H1 (cell line): ENCODE data around the gene RALGAPA1. TPM values are rescaled to one million over a fixed set of nuclear protein-coding genes. Genes with fewer than 3 reads are reported as not detected.

Experiments
- CTCF ChIA-PET: fragments of 300-600 bp; sonication (Branson Sonifier 250); formaldehyde crosslinking; loops from one replicate; lab custom pipeline; 2021; ENCODE audit not compliant: partially characterized antibody; lab: Charles Lee
- POLR2A ChIA-PET: fragments of 300-600 bp; sonication (Branson Sonifier 250); formaldehyde crosslinking; loops from one replicate; lab custom pipeline; 2021; ENCODE audit warnings: inconsistent platforms; ENCODE audit not compliant: partially characterized antibody; lab: Charles Lee
- DNase-seq, 2 experiments: peaks; one replicate each; pipeline versions ENCODE4 v3.0.0 to v3.0.0-alpha.2; 2010 to 2022; ENCODE audit warnings: low spot score in 2 of 2, low read depth in 1 of 2, mixed read lengths in 1 of 2
- FAIRE-seq: peaks from 2 replicates; lab custom pipeline; 2011; peaks lifted over from hg19 to GRCh38; lab: Jason Lieb, UNC
- H2AFZ ChIP-seq: 2 replicates; pipeline ENCODE4 v1.8.1; 2012; ENCODE audit warnings: low read length, inconsistent platforms
- H2AK5ac ChIP-seq: 2 replicates; pipeline ENCODE4 v1.6.1; 2013; ENCODE audit warnings: low read depth, low read length
- H2BK120ac ChIP-seq: replicated peaks from 2 replicates; pipeline ENCODE3; 2013; ENCODE audit warnings: low read depth, low read length, inconsistent platforms
- H2BK12ac ChIP-seq: 2 replicates; pipeline ENCODE4 v1.6.1; 2013; ENCODE audit warnings: low read depth, low read length
- H2BK15ac ChIP-seq: 2 replicates; pipeline ENCODE4 v1.6.1; 2013; ENCODE audit warnings: low read length
- H2BK20ac ChIP-seq: 2 replicates; pipeline ENCODE4 v1.6.1; 2013; ENCODE audit warnings: low read length
- H2BK5ac ChIP-seq: 2 replicates; pipeline ENCODE4 v1.6.1; 2013; ENCODE audit warnings: low read depth, low read length
- H3K14ac ChIP-seq: 2 replicates; pipeline ENCODE4 v1.6.1; 2013; ENCODE audit warnings: inconsistent platforms; ENCODE audit not compliant: insufficient read length
- H3K18ac ChIP-seq: 2 replicates; pipeline ENCODE4 v1.6.1; 2013; ENCODE audit warnings: low read length; ENCODE audit errors: extremely low read depth
- H3K23ac ChIP-seq: 2 replicates; pipeline ENCODE4 v1.6.1; 2013; ENCODE audit warnings: inconsistent platforms; ENCODE audit not compliant: insufficient read length
- H3K23me2 ChIP-seq: 2 replicates; pipeline ENCODE4 v1.6.1; 2013; ENCODE audit warnings: low read depth, low read length
- H3K27ac ChIP-seq: 2 replicates; pipeline ENCODE4 v1.6.1; 2011; ENCODE audit warnings: low read depth, low read length, inconsistent platforms
- H3K27me3 ChIP-seq, 4 experiments: replicated peaks in 1 of 4; 1 replicate in 1 of 4; 2 replicates in 3 of 4; pipeline versions ENCODE4 v1.6.1 to v1.8.1; 2011 to 2013; ENCODE audit warnings: low read length in 3 of 4, mild to moderate bottlenecking in 3 of 4, inconsistent platforms in 2 of 4, mixed read lengths in 2 of 4, moderate library complexity in 1 of 4; ENCODE audit not compliant: control insufficient read depth in 3 of 4, insufficient read depth in 3 of 4; ENCODE audit errors: extremely low read depth in 1 of 4
- H3K36me3 ChIP-seq, 4 experiments: 2 replicates each; pipeline versions ENCODE4 v1.6.1 to v1.8.1; 2011 to 2013; ENCODE audit warnings: mild to moderate bottlenecking in 4 of 4, low read length in 3 of 4, moderate library complexity in 2 of 4, control low read depth in 1 of 4, inconsistent platforms in 1 of 4; ENCODE audit not compliant: insufficient read depth in 4 of 4, control insufficient read depth in 2 of 4
- H3K4ac ChIP-seq: replicated peaks from 2 replicates; pipeline ENCODE3; 2013; ENCODE audit warnings: low read length, low read depth, mixed read lengths, inconsistent platforms; ENCODE audit not compliant: insufficient read length
- H3K4me1 ChIP-seq, 4 experiments: replicated peaks in 1 of 4; 1 replicate in 1 of 4; 2 replicates in 3 of 4; pipeline versions ENCODE4 v1.6.1 to v1.8.1; 2011 to 2013; ENCODE audit warnings: low read length in 3 of 4, inconsistent platforms in 2 of 4, mixed read lengths in 1 of 4; ENCODE audit not compliant: insufficient read depth in 4 of 4, control insufficient read depth in 3 of 4
- H3K4me2 ChIP-seq, 2 experiments: 2 replicates each; pipeline versions ENCODE4 v1.6.1 to v1.8.1; 2011 to 2013; ENCODE audit warnings: low read depth in 2 of 2, low read length in 2 of 2, control low read depth in 1 of 2, inconsistent platforms in 1 of 2, mild to moderate bottlenecking in 1 of 2; ENCODE audit not compliant: insufficient read depth in 1 of 2
- H3K4me3 ChIP-seq, 4 experiments: fragments of 200-600, 300-600 bp in 1 of 4; sonication (generic), shearing (Covaris generic), sonication (Bioruptor Twin) in 1 of 4; 2 replicates each; pipeline versions ENCODE4 v1.5.1 to v1.8.1; 2011 to 2016; ENCODE audit warnings: low read length in 4 of 4, low read depth in 3 of 4, control low read depth in 2 of 4, inconsistent platforms in 2 of 4, mild to moderate bottlenecking in 2 of 4, mixed read lengths in 1 of 4, moderate library complexity in 1 of 4; ENCODE audit not compliant: insufficient read depth in 2 of 4; ENCODE audit errors: extremely low read depth in 1 of 4
- H3K56ac ChIP-seq: replicated peaks from 2 replicates; pipeline ENCODE3; 2013; ENCODE audit warnings: low read depth, mild to moderate bottlenecking, mixed read lengths, low read length, inconsistent platforms; ENCODE audit not compliant: insufficient read length
- H3K79me1 ChIP-seq: 2 replicates; pipeline ENCODE4 v1.6.1; 2013; ENCODE audit warnings: low read depth, low read length, control low read depth
- H3K79me2 ChIP-seq, 2 experiments: 2 replicates each; pipeline versions ENCODE4 v1.6.1 to v1.8.1; 2012 to 2013; ENCODE audit warnings: low read length in 2 of 2, mild to moderate bottlenecking in 2 of 2, inconsistent platforms in 1 of 2; ENCODE audit not compliant: insufficient read depth in 2 of 2, control insufficient read depth in 1 of 2
- H3K9ac ChIP-seq, 4 experiments: replicated peaks in 1 of 4; 1 replicate in 1 of 4; 2 replicates in 3 of 4; pipeline versions ENCODE4 v1.6.1 to v1.8.1; 2011 to 2013; ENCODE audit warnings: low read depth in 3 of 4, low read length in 3 of 4, control low read depth in 2 of 4, mild to moderate bottlenecking in 2 of 4, moderate library complexity in 2 of 4, inconsistent platforms in 1 of 4; ENCODE audit errors: extremely low read depth in 1 of 4
- H3K9me3 ChIP-seq, 2 experiments: 2 replicates each; pipeline versions ENCODE4 v1.6.1 to v1.8.1; 2012 to 2013; ENCODE audit warnings: mild to moderate bottlenecking in 2 of 2, moderate library complexity in 2 of 2, control low read depth in 1 of 2, inconsistent platforms in 1 of 2, low read depth in 1 of 2, low read length in 1 of 2, mixed read lengths in 1 of 2; ENCODE audit not compliant: insufficient read depth in 2 of 2
- H4K20me1 ChIP-seq, 2 experiments: replicated peaks in 1 of 2; 2 replicates each; pipeline versions ENCODE3 to v1.8.1; 2011 to 2013; ENCODE audit warnings: inconsistent platforms in 2 of 2, low read length in 2 of 2, mild to moderate bottlenecking in 1 of 2; ENCODE audit not compliant: insufficient read depth in 2 of 2, control insufficient read depth in 1 of 2
- H4K5ac ChIP-seq: 2 replicates; pipeline ENCODE4 v1.6.1; 2013; ENCODE audit warnings: low read length, low read depth, mixed read lengths, inconsistent platforms; ENCODE audit not compliant: insufficient read length
- H4K8ac ChIP-seq: 2 replicates; pipeline ENCODE4 v1.8.0; 2013; ENCODE audit warnings: mild to moderate bottlenecking, moderate library complexity, low read length, inconsistent platforms; ENCODE audit not compliant: insufficient read depth; ENCODE audit errors: extremely low read depth
- H4K91ac ChIP-seq: replicated peaks from 2 replicates; pipeline ENCODE3; 2013; ENCODE audit warnings: low read length, mixed read lengths, inconsistent platforms; ENCODE audit not compliant: insufficient read length
- BCL11A ChIP-seq, 2 experiments: IDR thresholded peaks; one replicate each; pipeline ENCODE4 v1.6.1; 2011; ENCODE audit warnings: low read depth in 2 of 2, low read length in 2 of 2, mild to moderate bottlenecking in 2 of 2
- CBX5 ChIP-seq: fragments of 300-800, 300-1000 bp; sonication (generic); IDR thresholded peaks from 2 replicates; pipeline ENCODE4 v1.7.1; 2016; ENCODE audit warnings: antibody characterized with exemption, low read length, low read depth
- CHD1 ChIP-seq: IDR thresholded peaks from 2 replicates; pipeline ENCODE4 v1.6.1; 2012; ENCODE audit warnings: low read depth, low read length, improper control_type of control experiment
- CHD2 ChIP-seq: IDR thresholded peaks from 2 replicates; pipeline ENCODE4 v1.6.1; 2012; ENCODE audit warnings: low read length, improper control_type of control experiment
- CTBP2 ChIP-seq: IDR thresholded peaks from 2 replicates; pipeline ENCODE4 v1.7.0; 2011; ENCODE audit warnings: borderline replicate concordance, mild to moderate bottlenecking, moderate library complexity, mixed read lengths, low read length; ENCODE audit not compliant: insufficient read depth, insufficient read length
- EGR1 ChIP-seq: IDR thresholded peaks from 2 replicates; pipeline ENCODE4 v1.6.1; 2011; ENCODE audit warnings: low read depth, low read length, borderline replicate concordance
- FOSL1 ChIP-seq: IDR thresholded peaks from 2 replicates; pipeline ENCODE4 v1.6.1; 2011; ENCODE audit warnings: mild to moderate bottlenecking, low read depth, low read length, moderate library complexity; ENCODE audit not compliant: insufficient read depth
- MAFK ChIP-seq: IDR thresholded peaks from 2 replicates; pipeline ENCODE4 v1.6.1; 2012; ENCODE audit warnings: low read depth, mild to moderate bottlenecking, improper control_type of control experiment, low read length
- NANOG ChIP-seq: IDR thresholded peaks from 2 replicates; pipeline ENCODE4 v1.6.1; 2011; ENCODE audit warnings: low read length, low read depth, mild to moderate bottlenecking, inconsistent platforms; ENCODE audit not compliant: insufficient read depth, poor library complexity, severe bottlenecking
- NRF1 ChIP-seq: IDR thresholded peaks from 2 replicates; pipeline ENCODE4 v1.6.1; 2011; ENCODE audit warnings: mild to moderate bottlenecking, low read depth, low read length, improper control_type of control experiment
- PHF8 ChIP-seq: fragments of 200-600 bp; sonication (generic); conservative IDR thresholded peaks from 2 replicates; pipeline ENCODE4 v1.7.1; 2012; ENCODE audit warnings: low read depth, mild to moderate bottlenecking, inconsistent platforms, low read length, moderate library complexity
- POLR2AphosphoS5 ChIP-seq: IDR thresholded peaks from 2 replicates; pipeline ENCODE4 v1.6.1; 2011; ENCODE audit warnings: low read depth, low read length
- SAP30 ChIP-seq: fragments of 300-600 bp; sonication (generic); IDR thresholded peaks from 2 replicates; pipeline ENCODE4 v1.7.1; 2012; ENCODE audit warnings: low read length, moderate library complexity, mild to moderate bottlenecking, inconsistent platforms; ENCODE audit not compliant: insufficient read depth, insufficient replicate concordance
- SUZ12 ChIP-seq: fragments of 200-600 bp; sonication (generic); IDR thresholded peaks from 2 replicates; pipeline ENCODE4 v1.6.1; 2012; ENCODE audit warnings: mild to moderate bottlenecking, inconsistent platforms, low read length, moderate library complexity, mixed read lengths
- ZNF274 ChIP-seq: IDR thresholded peaks from 2 replicates; pipeline ENCODE4 v1.7.0; 2012; ENCODE audit warnings: low read length, borderline replicate concordance; ENCODE audit errors: extremely low read depth
- WGBS, 2 experiments: shearing (Covaris generic) in 1 of 2; methylation state at CpG; one replicate each; pipeline versions ENCODE4 v1.1.6 to v1.1.7; 2013 to 2015; ENCODE audit warnings: low lambda C conversion rate in 2 of 2, mixed read lengths in 2 of 2, inconsistent platforms in 1 of 2, low coverage in 1 of 2, missing lambda C conversion rate in 1 of 2; ENCODE audit not compliant: insufficient replicate concordance in 2 of 2, insufficient coverage in 1 of 2, insufficient read length in 1 of 2; ENCODE audit errors: extremely low coverage in 1 of 2, missing lambda C conversion rate in 1 of 2; 5-methylcytosine and 5-hydroxymethylcytosine counted together
- polyA plus RNA-seq, 7 experiments: library from polyadenylated mRNA; depleted of rRNA in 3 of 7; stranded (reverse) in 5 of 7; unstranded in 2 of 7; fragments of >200 nt in 5 of 7; fragments of 200-250 nt in 2 of 7; gene quantifications; 1 replicate in 5 of 7; 2 replicates in 1 of 7; 4 replicates in 1 of 7; pipeline versions ENCODE4 v1.2.1 to v1.2.3, GENCODE V29; 2011 to 2013; ENCODE audit warnings: missing spikeins in 2 of 7, mixed read lengths in 2 of 7
- total RNA-seq: library from RNA; stranded (reverse); fragmentation: NEBNext Ultra II Directional; extraction: Animal tissue kit (Norgen Biotek cat#: 25700); gene quantifications from 2 replicates; pipeline ENCODE4 v1.2.1, GENCODE V29; 2021

Gene RALGAPA1
- total and polyA plus RNA-seq, 2 of the 8 experiments (the other 6 are each of a cell fraction or from before 2014, with no cell fraction given): 4.2 to 26.7 TPM

- no peaks in the 10 kb centered on the region for H3K36me3 ChIP-seq
- H4K91ac ChIP-seq: no peak overlapping the region
- H3K4ac ChIP-seq: no peak overlapping the region
- no peak for FAIRE-seq
- H2BK15ac ChIP-seq: no peak overlapping the region
- ChIA-PET CTCF (interaction anchor here (0.6 to 1.1 kb wide), 3 partner anchors 85 to 386 kb away, joined by 3 read pairs; no protein-coding TSS in a partner anchor), POLR2A (no interaction called here)
- WGBS, 2 experiments: 83% methylated on average over 2 of the region's 2 CpGs; no CpG with 5 or more reads in 1 of the 2 experiments
- H3K56ac ChIP-seq: no peak overlapping the region
- H2BK5ac ChIP-seq: no peak overlapping the region
- H3K23me2 ChIP-seq: no peaks in the 10 kb centered on the region
- H2AK5ac ChIP-seq: no peak overlapping the region
- no peak overlapping the region for H2AFZ ChIP-seq
- no peak overlapping the region for H2BK120ac ChIP-seq
- no peak for DNase-seq
- no peak overlapping the region for H2BK12ac ChIP-seq
- no peak overlapping the region for H3K27ac ChIP-seq
- H3K79me2 ChIP-seq: no peaks in the 10 kb centered on the region
- no peak overlapping the region for H4K8ac ChIP-seq
- H3K18ac ChIP-seq: no peak overlapping the region
- H3K23ac ChIP-seq: no peak overlapping the region
- H2BK20ac ChIP-seq: no peak overlapping the region
- H3K14ac ChIP-seq: no peak overlapping the region
- no peaks in the 10 kb centered on the region for H3K9me3 ChIP-seq
- no peak overlapping the region for H3K4me2 ChIP-seq
- H3K27me3 ChIP-seq: peaks cover 0 to 9% (median 4%) of the 10 kb centered on the region in 4 experiments; a peak in 5 of 7 replicates
- no peaks in the 10 kb centered on the region for H4K20me1 ChIP-seq
- no peak overlapping the region for H3K9ac ChIP-seq
- no peaks in the 10 kb centered on the region for H3K4me1 ChIP-seq
- H3K79me1 ChIP-seq: no peaks in the 10 kb centered on the region
- no peak overlapping the region for H3K4me3 ChIP-seq
- H4K5ac ChIP-seq: no peak overlapping the region
- no peak for TF ChIP-seq CHD1
- TF ChIP-seq SAP30: no peak
- no peak for TF ChIP-seq CTBP2
- TF ChIP-seq NANOG: no peak
- no peak for TF ChIP-seq NRF1
- TF ChIP-seq CBX5: no peak
- TF ChIP-seq FOSL1: no peak
- TF ChIP-seq EGR1: no peak
- TF ChIP-seq PHF8: no peak
- no peak for TF ChIP-seq ZNF274
- TF ChIP-seq POLR2AphosphoS5: no peak
- TF ChIP-seq BCL11A (IDR thresholded peaks at IDR 0.05; ENCODE audit: low read depth in 2 of 2, low read length in 2 of 2): no peak
- no peak for TF ChIP-seq SUZ12
- TF ChIP-seq CHD2: no peak
- TF ChIP-seq MAFK: no peak
Measured at GRCh38 chr14:35526962-35527361, 282.1 kb downstream of the RALGAPA1 start.
